C4-2B (cell line): ENCODE measurements around the gene ATG7.
"Not testable (repeated sequence)": the region's sequence is repeated elsewhere in the genome, so short reads cannot be mapped to it uniquely, and the experiment has no call there.

Source experiments
- H3K27ac ChIP-seq: fragments of 450-650 bp; 2 replicates; pipeline ENCODE4 v1.5.1; 2017
- ZFX ChIP-seq: fragments of 450-650 bp; IDR thresholded peaks from 2 replicates; pipeline ENCODE4 v1.6.1; 2017
- TF ChIP-seq, protein P1 (sequence below): fragments of 450-650 bp; conservative IDR thresholded peaks from 2 replicates; pipeline ENCODE4 v1.5.1; 2017; ENCODE audit warnings: mild to moderate bottlenecking

ATG7 gene

DNA sequence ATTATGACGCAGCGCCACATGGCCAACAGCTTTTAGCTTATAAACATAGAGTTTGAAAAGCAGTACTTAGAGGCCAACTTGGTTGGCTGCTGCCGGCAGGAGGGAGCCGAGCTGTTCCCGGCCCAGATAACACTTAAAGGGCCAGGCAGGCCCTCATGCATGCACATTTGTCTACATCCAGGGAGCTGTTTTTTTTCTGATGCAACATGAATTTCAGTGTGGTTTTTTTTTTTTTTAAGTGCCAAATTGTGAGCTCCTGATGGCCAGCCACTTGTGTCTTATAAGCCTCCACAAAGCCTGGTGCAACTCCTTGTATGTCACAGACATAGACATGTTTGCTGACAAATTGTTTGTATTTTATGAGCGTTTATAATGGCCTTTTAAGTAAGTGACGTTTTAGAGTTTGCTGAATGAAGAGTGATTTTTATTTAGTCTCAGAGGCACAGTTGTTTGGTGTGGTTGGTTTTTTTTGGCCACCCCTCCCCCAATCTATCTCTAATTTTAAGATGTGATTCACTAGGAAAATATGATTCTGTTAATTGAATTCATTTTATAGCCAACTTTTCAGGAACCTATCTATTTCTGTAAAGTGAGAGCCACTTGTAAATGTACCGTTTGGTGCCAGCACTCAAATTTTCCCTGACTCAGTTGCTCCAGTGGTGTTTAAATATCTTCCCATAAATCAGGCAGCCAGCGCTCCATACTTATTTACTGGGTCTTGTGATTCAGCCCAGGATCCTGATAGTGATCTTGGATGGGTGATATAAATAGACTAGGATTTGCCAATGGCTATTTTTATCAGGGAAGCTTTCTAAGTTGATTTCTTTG is 237.2 kb downstream of the ATG7 start:
- TF ChIP-seq, protein P1, sequence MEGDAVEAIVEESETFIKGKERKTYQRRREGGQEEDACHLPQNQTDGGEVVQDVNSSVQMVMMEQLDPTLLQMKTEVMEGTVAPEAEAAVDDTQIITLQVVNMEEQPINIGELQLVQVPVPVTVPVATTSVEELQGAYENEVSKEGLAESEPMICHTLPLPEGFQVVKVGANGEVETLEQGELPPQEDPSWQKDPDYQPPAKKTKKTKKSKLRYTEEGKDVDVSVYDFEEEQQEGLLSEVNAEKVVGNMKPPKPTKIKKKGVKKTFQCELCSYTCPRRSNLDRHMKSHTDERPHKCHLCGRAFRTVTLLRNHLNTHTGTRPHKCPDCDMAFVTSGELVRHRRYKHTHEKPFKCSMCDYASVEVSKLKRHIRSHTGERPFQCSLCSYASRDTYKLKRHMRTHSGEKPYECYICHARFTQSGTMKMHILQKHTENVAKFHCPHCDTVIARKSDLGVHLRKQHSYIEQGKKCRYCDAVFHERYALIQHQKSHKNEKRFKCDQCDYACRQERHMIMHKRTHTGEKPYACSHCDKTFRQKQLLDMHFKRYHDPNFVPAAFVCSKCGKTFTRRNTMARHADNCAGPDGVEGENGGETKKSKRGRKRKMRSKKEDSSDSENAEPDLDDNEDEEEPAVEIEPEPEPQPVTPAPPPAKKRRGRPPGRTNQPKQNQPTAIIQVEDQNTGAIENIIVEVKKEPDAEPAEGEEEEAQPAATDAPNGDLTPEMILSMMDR, result no peak
- TF ChIP-seq ZFX, result no peak
- H3K27ac ChIP-seq, result peak overlapping the region; percentile 73

DNA sequence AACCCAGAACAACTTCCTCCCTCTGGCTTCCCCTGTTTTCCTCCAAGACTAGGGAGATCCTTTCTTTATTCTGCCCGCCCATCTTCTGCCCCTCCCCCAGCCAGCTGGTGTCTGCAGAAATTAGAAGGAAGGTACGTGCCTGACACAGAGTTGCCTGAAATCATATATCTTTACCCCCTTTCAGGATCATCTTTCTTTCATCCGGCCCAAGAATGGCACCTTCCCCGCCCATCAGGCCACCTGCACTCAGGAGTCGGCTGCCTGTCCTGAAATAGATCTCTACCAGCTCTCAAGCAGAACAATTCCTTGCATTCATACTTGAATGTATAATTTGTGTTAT is 237.8 kb downstream of the ATG7 start:
- TF ChIP-seq, protein P1, result no peak
- TF ChIP-seq ZFX, result no peak

DNA sequence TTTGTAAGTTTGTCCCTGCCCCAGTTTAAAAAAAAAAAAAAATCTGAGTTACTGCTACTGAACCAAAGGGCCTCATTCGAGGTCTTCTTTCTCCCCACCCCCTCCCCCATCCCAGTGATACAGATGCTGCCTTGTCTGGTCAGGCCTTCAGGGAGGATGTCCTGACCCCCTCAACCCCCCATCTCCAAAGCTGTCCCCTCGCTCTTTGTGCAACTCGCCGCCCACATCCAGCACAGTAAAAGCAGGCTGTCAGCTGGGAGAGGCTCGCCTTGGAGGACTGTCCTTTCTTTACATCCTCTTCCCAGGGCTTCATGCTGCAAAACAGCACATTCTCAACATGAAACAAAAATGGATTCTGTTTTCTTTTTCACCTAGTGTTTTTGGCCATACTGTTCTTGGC is 238.2 kb downstream of the ATG7 start:
- H3K27ac ChIP-seq, result peak overlapping the region; percentile 73
- no peak for TF ChIP-seq ZFX
- TF ChIP-seq, protein P1, result no peak

More for the DNA sequence above, 237.8 kb downstream of the ATG7 start:
- H3K27ac ChIP-seq, result peak overlapping the region; percentile 73

DNA sequence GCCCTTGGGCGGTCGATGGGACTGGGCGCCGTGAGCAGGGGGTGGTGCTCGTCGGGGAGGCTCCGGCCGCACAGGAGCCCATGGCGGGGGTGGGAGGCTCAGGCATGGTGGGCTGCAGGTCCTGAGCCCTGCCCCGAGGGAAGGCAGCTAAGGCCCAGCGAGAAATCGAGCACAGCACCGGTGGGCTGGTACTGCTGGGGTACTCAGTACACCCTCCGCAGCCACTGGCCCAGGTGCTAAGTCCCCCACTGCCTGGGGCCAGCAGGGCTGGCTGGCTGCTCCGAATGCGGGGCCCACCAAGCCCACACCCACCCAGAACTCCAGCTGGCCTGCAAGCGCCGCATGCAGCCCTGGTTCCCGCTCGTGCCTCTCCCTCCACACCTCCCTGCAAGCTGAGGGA is 239.4 kb downstream of the ATG7 start:
- not testable (repeated sequence) for H3K27ac ChIP-seq

DNA sequence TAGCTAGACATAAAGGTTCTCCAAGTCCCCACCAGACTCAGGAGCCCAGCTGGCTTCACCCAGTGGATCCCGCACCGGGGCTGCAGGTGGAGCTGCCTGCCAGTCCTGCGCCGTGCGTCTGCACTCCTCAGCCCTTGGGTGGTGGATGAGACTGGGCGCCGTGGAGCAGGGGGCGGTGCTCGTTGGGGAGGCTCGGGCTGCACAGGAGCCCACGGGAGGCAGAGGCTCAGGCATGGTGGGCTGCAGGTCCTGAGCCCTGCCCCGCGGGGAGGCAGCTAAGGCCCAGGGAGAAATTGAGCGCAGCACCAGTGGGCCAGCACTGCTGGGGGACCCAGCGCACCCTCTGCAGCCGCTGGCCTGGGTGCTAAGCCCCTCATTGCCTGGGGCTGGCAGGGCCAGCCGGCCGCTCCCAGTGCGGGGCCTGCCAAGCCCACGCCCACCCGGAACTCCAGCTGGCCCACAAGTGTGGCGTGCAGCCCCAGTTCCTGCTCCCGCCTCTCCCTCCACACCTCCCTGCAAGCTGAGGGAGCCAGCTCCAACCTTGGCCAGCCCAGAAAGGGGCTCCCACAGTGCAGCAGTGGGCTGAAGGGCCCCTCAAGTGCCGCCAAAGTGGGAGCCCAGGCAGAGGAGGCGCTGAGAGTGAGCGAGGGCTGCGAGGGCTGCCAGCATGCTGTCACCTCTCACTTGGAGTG is 241.1 kb downstream of the ATG7 start:
- not testable (repeated sequence) for H3K27ac ChIP-seq

DNA sequence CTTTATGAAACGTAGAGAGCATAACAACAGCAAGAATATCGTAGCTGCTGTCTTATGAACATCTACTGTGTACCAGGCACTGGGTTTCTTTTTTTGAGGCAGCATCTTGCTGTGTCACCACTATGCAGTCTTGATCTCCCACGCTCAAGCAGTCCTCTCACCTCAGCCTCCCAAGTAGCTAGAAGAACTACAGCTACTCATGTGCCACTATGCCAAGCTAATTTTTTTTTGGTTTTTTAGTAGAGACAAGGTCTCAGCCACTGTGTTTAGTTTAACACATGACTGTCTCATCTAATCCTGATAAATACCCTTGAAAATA is 241.6 kb downstream of the ATG7 start:
- TF ChIP-seq ZFX, result no peak
- TF ChIP-seq, protein P1, result no peak
- no peak overlapping the region for H3K27ac ChIP-seq

DNA sequence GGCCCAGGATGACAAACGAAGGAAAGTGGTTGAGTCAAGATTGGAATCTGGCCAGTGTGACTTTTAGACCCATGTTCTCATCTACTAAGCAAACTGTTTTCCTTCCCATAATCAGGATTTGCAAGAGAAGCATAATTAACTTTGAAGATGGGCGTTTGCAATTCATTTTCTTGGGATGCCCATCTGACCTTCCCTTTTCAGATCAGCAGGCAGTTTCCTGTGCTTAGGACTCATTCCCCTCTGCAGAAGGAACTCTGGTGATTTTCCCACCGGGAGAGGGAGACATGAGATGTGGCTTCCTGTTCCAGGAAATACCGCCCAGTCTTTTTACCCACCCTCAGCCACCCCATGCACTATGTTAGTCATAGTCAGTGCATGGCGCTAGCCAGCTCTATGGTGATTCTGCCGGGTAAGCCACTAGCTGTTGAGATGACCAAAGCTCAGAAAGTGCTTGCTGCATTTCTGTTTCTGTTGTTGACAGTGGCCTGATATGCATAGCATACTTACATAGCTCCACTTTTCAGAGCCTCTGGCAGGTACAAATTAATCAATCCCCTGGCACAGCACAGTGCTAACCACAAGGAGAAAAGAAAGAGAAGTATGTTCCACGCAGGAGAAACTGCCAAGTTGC is 242.1 kb downstream of the ATG7 start:
- no peak overlapping the region for H3K27ac ChIP-seq
- no peak for TF ChIP-seq ZFX
- TF ChIP-seq, protein P1, result no peak

DNA sequence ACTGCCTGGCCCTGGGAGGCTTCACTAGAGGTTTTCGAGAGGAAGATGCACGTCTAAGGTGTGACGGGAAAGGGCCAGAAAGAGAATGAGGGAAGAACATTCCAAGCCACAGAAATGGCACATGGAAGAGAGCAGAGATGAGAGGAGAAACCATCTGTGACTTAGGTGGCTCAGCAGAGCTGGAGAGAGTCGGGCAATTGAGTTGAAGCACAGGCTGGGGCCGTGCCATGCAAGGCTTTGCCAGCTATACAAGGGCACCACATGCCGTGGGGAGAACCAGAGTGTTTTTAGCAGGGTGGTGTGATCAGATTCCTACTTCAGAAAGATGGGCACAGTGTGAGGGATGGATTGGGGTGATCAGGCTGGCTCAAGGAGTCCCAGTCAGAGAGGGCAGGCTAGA is 245.4 kb downstream of the ATG7 start:
- H3K27ac ChIP-seq, result no peak overlapping the region
- TF ChIP-seq, protein P1, result no peak
- TF ChIP-seq ZFX, result no peak
